HFFc6 (cell line): ENCODE data around the gene KATNB1. TPM values are rescaled to one million over a fixed set of nuclear protein-coding genes. Genes with fewer than 3 reads are reported as not detected.
"Not testable (repeated sequence)": the region's sequence is repeated elsewhere in the genome, so short reads cannot be mapped to it uniquely, and the experiment has no call there.

Experiments used
- DNase-seq: peaks from one replicate; pipeline ENCODE4 v3.0.0-alpha.2; 2018
- H3K27ac Mint-ChIP-seq: 2 replicates; pipeline ENCODE4 v1.8.0; 2020; ENCODE audit warnings: mild to moderate bottlenecking, mixed read lengths
- H3K27me3 Mint-ChIP-seq: 2 replicates; pipeline ENCODE4 v1.8.0; 2021; ENCODE audit warnings: mild to moderate bottlenecking, moderate library complexity, mixed read lengths; ENCODE audit not compliant: insufficient read depth
- H3K36me3 Mint-ChIP-seq: 2 replicates; pipeline ENCODE4 v1.8.0; 2021; ENCODE audit warnings: low read depth, mixed read lengths
- H3K4me1 Mint-ChIP-seq: 2 replicates; pipeline ENCODE4 v1.8.0; 2020; ENCODE audit warnings: low read depth, mixed read lengths
- H3K4me3 Mint-ChIP-seq: 2 replicates; pipeline ENCODE4 v1.8.0; 2020; ENCODE audit warnings: mild to moderate bottlenecking, moderate library complexity, mixed read lengths
- H3K9me3 Mint-ChIP-seq: 2 replicates; pipeline ENCODE4 v1.8.0; 2020; ENCODE audit warnings: mild to moderate bottlenecking, mixed read lengths
- total RNA-seq, 6 experiments: library from RNA; stranded (reverse); fragmentation: NEBNext Ultra II Directional; extraction: Animal tissue kit (Norgen Biotek cat#: 25700); gene quantifications; 2 replicates in 1 of 6; 3 replicates in 5 of 6; pipeline ENCODE4 v1.2.3, GENCODE V29; 2021
- TF ChIP-seq, protein P1 (sequence below): fragments of 200-600 bp; sonication (generic); IDR thresholded peaks from 2 replicates; pipeline ENCODE4 v1.5.0; 2021; ENCODE audit warnings: antibody characterized with exemption, mild to moderate bottlenecking

KATNB1 gene
- total RNA-seq, 6 experiments from 2014 or later: 20.4 to 22.1 (median 21.6) TPM

- Mint-ChIP-seq H3K27me3 (no peaks in the 10 kb centered on the region; the same call in 1 of the 2 replicates), H3K27ac (no peak overlapping the region), H3K4me3 (no peak overlapping the region), H3K9me3 (no peaks in the 10 kb centered on the region), H3K4me1 (no peaks in the 10 kb centered on the region), H3K36me3 (no peaks in the 10 kb centered on the region)
- TF ChIP-seq, protein P1, sequence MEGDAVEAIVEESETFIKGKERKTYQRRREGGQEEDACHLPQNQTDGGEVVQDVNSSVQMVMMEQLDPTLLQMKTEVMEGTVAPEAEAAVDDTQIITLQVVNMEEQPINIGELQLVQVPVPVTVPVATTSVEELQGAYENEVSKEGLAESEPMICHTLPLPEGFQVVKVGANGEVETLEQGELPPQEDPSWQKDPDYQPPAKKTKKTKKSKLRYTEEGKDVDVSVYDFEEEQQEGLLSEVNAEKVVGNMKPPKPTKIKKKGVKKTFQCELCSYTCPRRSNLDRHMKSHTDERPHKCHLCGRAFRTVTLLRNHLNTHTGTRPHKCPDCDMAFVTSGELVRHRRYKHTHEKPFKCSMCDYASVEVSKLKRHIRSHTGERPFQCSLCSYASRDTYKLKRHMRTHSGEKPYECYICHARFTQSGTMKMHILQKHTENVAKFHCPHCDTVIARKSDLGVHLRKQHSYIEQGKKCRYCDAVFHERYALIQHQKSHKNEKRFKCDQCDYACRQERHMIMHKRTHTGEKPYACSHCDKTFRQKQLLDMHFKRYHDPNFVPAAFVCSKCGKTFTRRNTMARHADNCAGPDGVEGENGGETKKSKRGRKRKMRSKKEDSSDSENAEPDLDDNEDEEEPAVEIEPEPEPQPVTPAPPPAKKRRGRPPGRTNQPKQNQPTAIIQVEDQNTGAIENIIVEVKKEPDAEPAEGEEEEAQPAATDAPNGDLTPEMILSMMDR: no peak
- DNase-seq: no peak
These were observed 9.0 kb downstream of the KATNB1 start for GRCh38 chr16:57744642-57744903.

GRCh38 chr16:57745768-57746167, 10.2 kb downstream of the KATNB1 start:
- Mint-ChIP-seq H3K27ac (no peak overlapping the region), H3K36me3 (no peaks in the 10 kb centered on the region), H3K4me3 (no peak overlapping the region), H3K9me3 (no peaks in the 10 kb centered on the region), H3K27me3 (peaks cover 1% of the 10 kb centered on the region), H3K4me1 (no peaks in the 10 kb centered on the region)
- TF ChIP-seq, protein P1: no peak
- DNase-seq: no peak

GRCh38 chr16:57746316-57746715, 10.7 kb downstream of the KATNB1 start:
- H3K36me3 Mint-ChIP-seq, H3K27ac Mint-ChIP-seq, DNase-seq, H3K4me1 Mint-ChIP-seq, H3K9me3 Mint-ChIP-seq, H3K4me3 Mint-ChIP-seq, H3K27me3 Mint-ChIP-seq: not testable (repeated sequence)

DNA sequence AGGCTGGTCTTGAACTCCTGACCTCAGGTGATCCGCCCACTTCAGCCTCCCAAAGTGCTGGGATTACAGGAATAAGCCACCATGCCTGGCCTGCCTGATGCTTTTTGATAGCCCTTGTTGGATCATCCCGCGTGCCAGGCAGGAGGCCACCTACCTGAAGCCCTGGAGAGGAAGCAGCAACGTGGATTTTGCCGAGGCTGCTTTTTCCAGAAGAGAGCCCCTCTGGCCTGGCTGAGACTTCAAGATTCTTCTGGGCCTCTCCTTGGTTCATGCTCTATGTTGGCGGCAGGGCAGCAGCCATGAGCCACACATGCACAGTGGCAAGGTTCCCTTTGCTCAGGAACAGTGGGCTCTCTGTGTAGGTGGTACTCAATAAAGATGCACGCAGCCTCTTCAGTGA, 11.5 kb downstream of the KATNB1 start:
- H3K36me3 Mint-ChIP-seq: no peaks in the 10 kb centered on the region; the same call in 1 of the 2 replicates
- peaks cover 6% of the 10 kb centered on the region for H3K27me3 Mint-ChIP-seq
- DNase-seq: no peak
- no peaks in the 10 kb centered on the region for H3K9me3 Mint-ChIP-seq
- no peak overlapping the region for H3K4me3 Mint-ChIP-seq
- TF ChIP-seq, protein P1: no peak
- no peaks in the 10 kb centered on the region for H3K4me1 Mint-ChIP-seq
- H3K27ac Mint-ChIP-seq: no peak overlapping the region

DNA sequence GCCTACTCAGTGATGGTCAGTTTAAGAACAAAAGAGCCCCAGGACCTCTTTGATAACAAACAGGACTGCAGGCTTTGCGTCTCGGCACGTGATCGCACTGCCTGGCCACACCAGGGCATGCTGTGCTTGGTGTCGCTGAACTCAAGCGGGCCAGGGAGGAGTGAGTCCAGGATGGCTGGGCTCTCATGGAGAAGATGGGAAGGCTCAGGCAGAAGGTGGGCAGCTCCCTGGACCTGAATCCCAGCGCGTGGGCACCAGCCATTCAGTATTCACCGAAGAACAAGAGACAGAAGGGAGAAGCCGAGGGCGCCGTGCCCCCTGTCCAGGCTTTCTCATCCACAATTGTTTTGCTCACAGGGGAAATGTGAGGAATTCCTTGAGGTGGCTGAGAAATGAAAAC, 11.9 kb downstream of the KATNB1 start:
- TF ChIP-seq, protein P1: no peak
- no peak overlapping the region for H3K27ac Mint-ChIP-seq
- H3K4me1 Mint-ChIP-seq: no peaks in the 10 kb centered on the region
- no peaks in the 10 kb centered on the region for H3K9me3 Mint-ChIP-seq
- no peak for DNase-seq
- H3K36me3 Mint-ChIP-seq: no peaks in the 10 kb centered on the region; the same call in 1 of the 2 replicates
- peaks cover 6% of the 10 kb centered on the region for H3K27me3 Mint-ChIP-seq
- H3K4me3 Mint-ChIP-seq: no peak overlapping the region

DNA sequence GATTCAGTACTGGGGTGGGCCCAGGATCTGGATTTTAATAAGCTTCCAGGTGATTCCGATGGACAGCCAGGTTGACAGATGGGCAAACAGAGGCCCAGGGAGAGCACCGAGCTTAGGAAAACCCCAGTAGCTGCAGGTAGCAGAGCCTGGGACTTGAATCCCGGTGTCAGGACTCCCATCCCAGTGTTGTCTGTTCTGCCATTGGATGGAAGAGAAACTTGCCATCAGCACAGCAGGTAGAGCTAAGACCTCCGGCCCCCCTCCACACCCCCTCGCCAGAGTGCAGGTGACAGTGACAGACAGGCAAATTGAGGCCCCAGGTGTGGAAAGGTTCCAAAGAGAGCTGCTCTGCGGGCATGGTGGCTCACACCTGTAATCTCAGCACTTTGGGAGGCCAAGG, 12.4 kb downstream of the KATNB1 start:
- Mint-ChIP-seq H3K36me3 (no peaks in the 10 kb centered on the region; the same call in 1 of the 2 replicates), H3K27me3 (peaks cover 6% of the 10 kb centered on the region), H3K27ac (no peak overlapping the region), H3K4me1 (no peaks in the 10 kb centered on the region), H3K4me3 (no peak overlapping the region), H3K9me3 (no peaks in the 10 kb centered on the region)
- TF ChIP-seq, protein P1: no peak
- no peak for DNase-seq
